Neural cell (in vitro differentiated cells): ENCODE data around the gene PPP1R15B. TPM values are rescaled to one million over a fixed set of nuclear protein-coding genes. Genes with fewer than 3 reads are reported as not detected.

Experiments used
- H2AFZ ChIP-seq: fragments of 200-600, 300-800 bp; sonication (generic), shearing (Covaris generic); 2 replicates; pipeline ENCODE4 v1.6.0; 2014; ENCODE audit warnings: low read depth, mild to moderate bottlenecking, antibody characterized with exemption, low read length, moderate library complexity
- H3F3A ChIP-seq: fragments of 200-600 bp; shearing (Covaris generic); 2 replicates; pipeline ENCODE4 v1.6.1; 2016; ENCODE audit warnings: mild to moderate bottlenecking, moderate library complexity, mixed read lengths, antibody characterized with exemption, low read length; ENCODE audit not compliant: insufficient read depth, poor library complexity, severe bottlenecking
- H3K27ac ChIP-seq: fragments of 200-600, 300-800 bp; sonication (generic), shearing (Covaris generic); 2 replicates; pipeline ENCODE4 v1.5.1; 2014; ENCODE audit warnings: mild to moderate bottlenecking, low read length, moderate library complexity
- H3K27me3 ChIP-seq: fragments of 300-800, 200-600 bp; sonication (generic), shearing (Covaris generic); 2 replicates; pipeline ENCODE4 v1.6.0; 2014; ENCODE audit warnings: mild to moderate bottlenecking, low read depth, low read length, moderate library complexity; ENCODE audit not compliant: insufficient read depth
- H3K36me3 ChIP-seq: fragments of 300-800, 200-600 bp; sonication (generic), shearing (Covaris generic); 2 replicates; pipeline ENCODE4 v1.5.1; 2014; ENCODE audit warnings: mild to moderate bottlenecking, antibody characterized with exemption, low read length, moderate library complexity; ENCODE audit not compliant: insufficient read depth
- H3K4me2 ChIP-seq: fragments of 300-800, 200-600 bp; sonication (generic), shearing (Covaris generic); 2 replicates; pipeline ENCODE4 v1.6.0; 2014; ENCODE audit warnings: mild to moderate bottlenecking, low read length
- H3K4me3 ChIP-seq: fragments of 300-800, 200-600 bp; sonication (generic), shearing (Covaris generic); 2 replicates; pipeline ENCODE4 v1.5.1; 2014; ENCODE audit warnings: mild to moderate bottlenecking, low read length, moderate library complexity
- H3K79me2 ChIP-seq: fragments of 200-600 bp; shearing (Covaris generic); replicated peaks from 2 replicates; pipeline ENCODE4 v1.6.0; 2014; ENCODE audit warnings: mild to moderate bottlenecking, low read length, moderate library complexity; ENCODE audit not compliant: insufficient read depth
- H3K9ac ChIP-seq: fragments of 300-800, 200-600 bp; sonication (generic), shearing (Covaris generic); 2 replicates; pipeline ENCODE4 v1.6.1; 2016; ENCODE audit warnings: mild to moderate bottlenecking, low read length, mixed read lengths
- H3K9me2 ChIP-seq: fragments of 200-600 bp; shearing (Covaris generic); 2 replicates; pipeline ENCODE4 v1.6.1; 2016; ENCODE audit warnings: mild to moderate bottlenecking, low read length, mixed read lengths; ENCODE audit not compliant: insufficient read depth
- H3K9me3 ChIP-seq: fragments of 200-600, 300-800 bp; sonication (generic), shearing (Covaris generic); 2 replicates; pipeline ENCODE4 v1.6.1; 2016; ENCODE audit warnings: mild to moderate bottlenecking, mixed run types, low read length, moderate library complexity, mixed read lengths
- H4K20me1 ChIP-seq: fragments of 200-600 bp; shearing (Covaris generic); 2 replicates; pipeline ENCODE4 v1.6.1; 2016; ENCODE audit warnings: mild to moderate bottlenecking, mixed run types; ENCODE audit not compliant: insufficient read depth
- CTCF ChIP-seq: fragments of 450-650 bp; IDR thresholded peaks from 2 replicates; pipeline ENCODE4 v1.5.1; 2014; ENCODE audit warnings: antibody characterized with exemption, mild to moderate bottlenecking, moderate library complexity; ENCODE audit not compliant: poor library complexity, severe bottlenecking
- EP300 ChIP-seq: fragments of 450-650 bp; conservative IDR thresholded peaks from 2 replicates; pipeline ENCODE4 v1.6.1; 2014; ENCODE audit warnings: antibody characterized with exemption, mild to moderate bottlenecking, moderate library complexity; ENCODE audit not compliant: poor library complexity, severe bottlenecking
- EZH2 ChIP-seq: fragments of 200-600, 300-800 bp; shearing (Covaris generic), sonication (generic); IDR thresholded peaks from 2 replicates; pipeline ENCODE4 v1.6.1; 2014; ENCODE audit warnings: antibody characterized with exemption, low read length, borderline replicate concordance, mild to moderate bottlenecking; ENCODE audit not compliant: insufficient read depth, poor library complexity, severe bottlenecking
- MXI1 ChIP-seq: fragments of 450-650 bp; conservative IDR thresholded peaks from 2 replicates; pipeline ENCODE4 v1.6.1; 2014; ENCODE audit warnings: antibody characterized with exemption, mild to moderate bottlenecking; ENCODE audit not compliant: poor library complexity, severe bottlenecking
- POLR2AphosphoS5 ChIP-seq: IDR thresholded peaks from 2 replicates; pipeline ENCODE4 v1.6.1; 2012
- RAD21 ChIP-seq: fragments of 450-650 bp; conservative IDR thresholded peaks from 2 replicates; pipeline ENCODE4 v1.6.1; 2014; ENCODE audit warnings: antibody characterized with exemption, mild to moderate bottlenecking, moderate library complexity
- SMC3 ChIP-seq: fragments of 450-650 bp; conservative IDR thresholded peaks from 2 replicates; pipeline ENCODE4 v1.6.1; 2014; ENCODE audit warnings: antibody characterized with exemption, mild to moderate bottlenecking, moderate library complexity; ENCODE audit not compliant: poor library complexity
- TAF1 ChIP-seq: IDR thresholded peaks from 2 replicates; pipeline ENCODE4 v1.6.1; 2012; ENCODE audit warnings: low read depth
- polyA plus RNA-seq: library from polyadenylated mRNA; depleted of rRNA; stranded (reverse); fragments of >200 nt; gene quantifications from 2 replicates; pipeline ENCODE4 v1.2.3, GENCODE V29; 2014
- TF ChIP-seq, protein P1 (sequence below): IDR thresholded peaks from 2 replicates; pipeline ENCODE4 v1.6.1; 2012; ENCODE audit warnings: borderline replicate concordance

Gene PPP1R15B
- polyA plus RNA-seq, 1 donor from 2014 or later = 30.1 TPM

DNA sequence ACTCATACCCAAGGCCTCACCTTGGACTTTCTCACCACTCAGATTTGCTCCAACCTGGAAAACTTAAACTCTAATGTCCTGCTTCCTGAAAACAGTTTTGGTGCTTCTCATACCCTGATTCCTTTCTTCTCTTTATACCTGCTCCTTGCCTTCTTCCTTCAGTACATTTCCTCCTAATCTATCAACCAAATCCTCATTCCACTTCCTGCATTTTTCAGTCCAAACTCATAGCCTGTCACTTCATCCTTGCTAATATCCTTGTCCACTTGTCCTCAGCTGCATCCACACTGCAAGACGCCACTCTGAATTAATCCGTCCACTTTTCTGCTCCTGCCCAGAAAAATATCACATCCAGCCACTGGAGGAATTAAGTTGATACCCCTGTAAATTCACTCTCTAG, 25.9 kb downstream of the PPP1R15B start:
- no peak overlapping the region for H3K27ac ChIP-seq
- peaks cover 25% of the 10 kb centered on the region for H3K27me3 ChIP-seq
- no peaks in the 10 kb centered on the region for H3K9me2 ChIP-seq
- H3F3A ChIP-seq = no peaks in the 10 kb centered on the region
- no peak overlapping the region for H2AFZ ChIP-seq
- H3K4me3 ChIP-seq = no peak overlapping the region
- no peaks in the 10 kb centered on the region for H3K79me2 ChIP-seq
- no peak overlapping the region for H3K4me2 ChIP-seq
- no peaks in the 10 kb centered on the region for H3K36me3 ChIP-seq
- no peak overlapping the region for H3K9ac ChIP-seq
- no peaks in the 10 kb centered on the region for H3K9me3 ChIP-seq
- H4K20me1 ChIP-seq = no peaks in the 10 kb centered on the region
- TF ChIP-seq, protein P1, sequence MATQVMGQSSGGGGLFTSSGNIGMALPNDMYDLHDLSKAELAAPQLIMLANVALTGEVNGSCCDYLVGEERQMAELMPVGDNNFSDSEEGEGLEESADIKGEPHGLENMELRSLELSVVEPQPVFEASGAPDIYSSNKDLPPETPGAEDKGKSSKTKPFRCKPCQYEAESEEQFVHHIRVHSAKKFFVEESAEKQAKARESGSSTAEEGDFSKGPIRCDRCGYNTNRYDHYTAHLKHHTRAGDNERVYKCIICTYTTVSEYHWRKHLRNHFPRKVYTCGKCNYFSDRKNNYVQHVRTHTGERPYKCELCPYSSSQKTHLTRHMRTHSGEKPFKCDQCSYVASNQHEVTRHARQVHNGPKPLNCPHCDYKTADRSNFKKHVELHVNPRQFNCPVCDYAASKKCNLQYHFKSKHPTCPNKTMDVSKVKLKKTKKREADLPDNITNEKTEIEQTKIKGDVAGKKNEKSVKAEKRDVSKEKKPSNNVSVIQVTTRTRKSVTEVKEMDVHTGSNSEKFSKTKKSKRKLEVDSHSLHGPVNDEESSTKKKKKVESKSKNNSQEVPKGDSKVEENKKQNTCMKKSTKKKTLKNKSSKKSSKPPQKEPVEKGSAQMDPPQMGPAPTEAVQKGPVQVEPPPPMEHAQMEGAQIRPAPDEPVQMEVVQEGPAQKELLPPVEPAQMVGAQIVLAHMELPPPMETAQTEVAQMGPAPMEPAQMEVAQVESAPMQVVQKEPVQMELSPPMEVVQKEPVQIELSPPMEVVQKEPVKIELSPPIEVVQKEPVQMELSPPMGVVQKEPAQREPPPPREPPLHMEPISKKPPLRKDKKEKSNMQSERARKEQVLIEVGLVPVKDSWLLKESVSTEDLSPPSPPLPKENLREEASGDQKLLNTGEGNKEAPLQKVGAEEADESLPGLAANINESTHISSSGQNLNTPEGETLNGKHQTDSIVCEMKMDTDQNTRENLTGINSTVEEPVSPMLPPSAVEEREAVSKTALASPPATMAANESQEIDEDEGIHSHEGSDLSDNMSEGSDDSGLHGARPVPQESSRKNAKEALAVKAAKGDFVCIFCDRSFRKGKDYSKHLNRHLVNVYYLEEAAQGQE = no peak
- TF ChIP-seq SMC3 = no peak
- TF ChIP-seq CTCF = no peak
- no peak for TF ChIP-seq RAD21
- TF ChIP-seq EP300 = no peak

GRCh38 chr1:204384636-204385352, 26.8 kb downstream of the PPP1R15B start:
- H2AFZ ChIP-seq = no peak overlapping the region
- no peak overlapping the region for H3K27ac ChIP-seq
- peaks cover 34% of the 10 kb centered on the region for H3K27me3 ChIP-seq
- no peak overlapping the region for H3K4me3 ChIP-seq
- H4K20me1 ChIP-seq = no peaks in the 10 kb centered on the region
- no peak overlapping the region for H3K9ac ChIP-seq
- H3K79me2 ChIP-seq = no peaks in the 10 kb centered on the region
- H3K9me3 ChIP-seq = no peaks in the 10 kb centered on the region
- H3K4me2 ChIP-seq = no peak overlapping the region
- H3F3A ChIP-seq = no peaks in the 10 kb centered on the region
- no peak for TF ChIP-seq CTCF
- TF ChIP-seq, protein P1 = no peak
- TF ChIP-seq EP300 = no peak
- no peak for TF ChIP-seq SMC3
- TF ChIP-seq TAF1 = no peak
- no peak for TF ChIP-seq POLR2AphosphoS5
- no peak for TF ChIP-seq RAD21
- no peak for TF ChIP-seq MXI1
- no peak for TF ChIP-seq EZH2
- H3K36me3 ChIP-seq = no peaks in the 10 kb centered on the region
- no peaks in the 10 kb centered on the region for H3K9me2 ChIP-seq
